Measurements from ENCODE around the gene TMEM247. TPM values are rescaled to one million over a fixed set of nuclear protein-coding genes. Genes with fewer than 3 reads are reported as not detected.

Gene TMEM247
- total and polyA plus RNA-seq, 2 of the 8 experiments (the other 6 are each of a cell fraction or from before 2014, with no cell fraction given): not detected

DNA sequence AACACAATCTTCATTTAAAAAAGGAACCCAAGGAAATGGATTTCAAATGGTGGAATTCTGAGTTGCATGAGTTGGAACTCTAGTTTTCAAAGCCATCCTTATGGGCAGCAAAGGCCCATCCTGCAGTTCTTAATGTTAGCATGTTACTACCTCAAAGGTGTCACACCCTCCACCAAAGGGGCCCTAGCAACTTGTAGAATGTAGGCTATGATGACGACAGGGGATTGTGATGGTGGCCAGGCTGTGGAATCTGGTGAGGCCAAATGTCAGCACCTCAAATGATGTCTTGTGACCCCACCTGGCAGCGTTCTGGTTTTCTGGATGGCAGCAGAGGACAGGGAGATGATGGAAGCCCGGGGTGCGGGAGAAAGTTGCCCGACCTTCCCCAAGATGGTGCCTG lies at the start of gene TMEM247 (continued):
- no peak for TF ChIP-seq CHD7 (IDR thresholded peaks at IDR 0.05; ENCODE audit: insufficient replicate concordance, low read length)

Data from H1 (cell line).